ENCODE data around the gene TMEM201. TPM values are rescaled to one million over a fixed set of nuclear protein-coding genes. Genes with fewer than 3 reads are reported as not detected.
"Not testable (repeated sequence)": the region's sequence is repeated elsewhere in the genome, so short reads cannot be mapped to it uniquely, and the experiment has no call there.

The TMEM201 gene
- total and polyA plus RNA-seq, 7 experiments from 2014 or later: 1.0 to 18.5 (median 9.7) TPM

GRCh38 chr1:9624081-9624480, 35.4 kb downstream of the TMEM201 start:
- Mint-ChIP-seq H3K27me3 (peaks cover 0 to 25% (median 0%) of the 10 kb centered on the region in 5 donors), H3K27ac (peak overlapping the region in 6 of 9 donors; percentile 3 to 86 (median 28)), H3K9me3 (no peaks in the 10 kb centered on the region), H3K36me3 (peaks cover 0 to 4% (median 0%) of the 10 kb centered on the region in 5 donors), H3K4me1 (peaks cover 18 to 31% (median 21%) of the 10 kb centered on the region in 7 donors), H3K4me3 (peak overlapping the region in 8 of 10 donors; percentile 1 to 66 (median 26))
- no peaks in the 10 kb centered on the region for H3K9me3 ChIP-seq (ENCODE audit: control insufficient read depth in 2 of 3, low read length in 3 of 3)
- no peak overlapping the region for H3K27ac ChIP-seq (ENCODE audit: low read depth, low read length)
- no peak overlapping the region for H3K4me3 ChIP-seq (ENCODE audit: low read length)
- peaks cover 22 to 29% of the 10 kb centered on the region in 2 donors for H3K4me1 ChIP-seq (ENCODE audit: control insufficient read depth in 2 of 2, insufficient read depth in 2 of 2, low read length in 2 of 2)
- ChIA-PET POLR2A (interaction anchor here (0.6 to 9.6 kb wide), 3 partner anchors 20 to 101 kb away, joined by 3 to 320 read pairs (median 4); no protein-coding TSS in a partner anchor), CTCF (interaction anchor here (1.2 kb wide), 1 partner anchor 9 kb away, joined by 5 read pairs; no protein-coding TSS in a partner anchor)
- H3K27me3 ChIP-seq (ENCODE audit: control insufficient read depth in 2 of 2, insufficient read depth in 2 of 2, low read length in 2 of 2): no peaks in the 10 kb centered on the region
- no peak for ATAC-seq
- intact Hi-C loops (cut with micrococcal nuclease): no loop called here
- H3K36me3 ChIP-seq (ENCODE audit: control insufficient read depth in 2 of 3, insufficient read depth in 3 of 3, low read length in 3 of 3): no peaks in the 10 kb centered on the region
- DNase-seq: no peak

GRCh38 chr1:9625030-9625429, 36.3 kb downstream of the TMEM201 start:
- not testable (repeated sequence) for H3K27ac ChIP-seq (ENCODE audit: low read depth, low read length); H3K27ac Mint-ChIP-seq; ATAC-seq; H3K36me3 ChIP-seq (ENCODE audit: control insufficient read depth in 2 of 3, insufficient read depth in 3 of 3, low read length in 3 of 3); DNase-seq; H3K9me3 Mint-ChIP-seq; H3K9me3 ChIP-seq (ENCODE audit: control insufficient read depth in 2 of 3, low read length in 3 of 3); H3K27me3 ChIP-seq (ENCODE audit: control insufficient read depth in 2 of 2, insufficient read depth in 2 of 2, low read length in 2 of 2); H3K36me3 Mint-ChIP-seq; H3K4me3 ChIP-seq (ENCODE audit: low read length)
- Mint-ChIP-seq H3K27me3 (peaks cover 0 to 23% (median 0%) of the 10 kb centered on the region in 5 donors), H3K4me1 (peaks cover 18 to 33% (median 24%) of the 10 kb centered on the region in 7 donors), H3K4me3 (peak overlapping the region in 2 of 10 donors; percentile 32 to 68)
- CTCF ChIA-PET: interaction anchor here (1.1 to 3.7 kb wide), 2 partner anchors 78 to 244 kb away, joined by 3 to 37 read pairs; no protein-coding TSS in a partner anchor
- POLR2A ChIA-PET: interaction anchor here (0.7 to 10.3 kb wide), 4 partner anchors 28 to 1540 kb away, joined by 4 to 439 read pairs (median 165); partner anchors contain the start of gene PIK3CD
- peaks cover 22 to 29% of the 10 kb centered on the region in 2 donors for H3K4me1 ChIP-seq (ENCODE audit: control insufficient read depth in 2 of 2, insufficient read depth in 2 of 2, low read length in 2 of 2)
- intact Hi-C loops (cut with micrococcal nuclease): loop anchor here in 1 of 2 donors (5.0 kb wide), 1 partner anchor 407 kb away; the partner anchor contains the start of gene UBE4B

- intact Hi-C loops (cut with micrococcal nuclease): loop anchor here (2.0 to 5.0 kb wide), 2 partner anchors 37 to 406 kb away; partner anchors contain the start of genes TMEM201 (in 2 of the 2) and UBE4B (in 1 of the 2)
- H3K4me3 ChIP-seq (ENCODE audit: low read length): peak overlapping the region; percentile 64
- ATAC-seq (no peak), DNase-seq (peak in 2 of 9 donors; percentile 19 to 50)
- Mint-ChIP-seq H3K36me3 (peaks cover 3 to 18% (median 6%) of the 10 kb centered on the region in 5 donors), H3K27me3 (peaks cover 0 to 18% (median 0%) of the 10 kb centered on the region in 5 donors), H3K9me3 (peaks cover 0 to 1% (median 0%) of the 10 kb centered on the region in 11 donors), H3K4me1 (peaks cover 24 to 43% (median 32%) of the 10 kb centered on the region in 7 donors), H3K27ac (peak overlapping the region in 8 of 9 donors; percentile 44 to 98 (median 82)), H3K4me3 (peak overlapping the region; percentile 83 to 100 (median 98))
- CTCF ChIA-PET: interaction anchor here (0.5 to 6.6 kb wide), 15 partner anchors 10 to 242 kb away, joined by 3 to 112 read pairs (median 8); partner anchors contain the start of gene PIK3CD
- POLR2A ChIA-PET: interaction anchor here (0.6 to 10.3 kb wide), 10 partner anchors 9 to 228 kb away, joined by 3 to 439 read pairs (median 63); partner anchors contain the start of gene PIK3CD
- H3K9me3 ChIP-seq (ENCODE audit: control insufficient read depth in 2 of 3, low read length in 3 of 3): no peaks in the 10 kb centered on the region
- H3K4me1 ChIP-seq (ENCODE audit: control insufficient read depth in 2 of 2, insufficient read depth in 2 of 2, low read length in 2 of 2): peaks cover 22 to 29% of the 10 kb centered on the region in 2 donors
- H3K27ac ChIP-seq (ENCODE audit: low read depth, low read length): no peak overlapping the region
- no peaks in the 10 kb centered on the region for H3K36me3 ChIP-seq (ENCODE audit: control insufficient read depth in 2 of 3, insufficient read depth in 3 of 3, low read length in 3 of 3)
- no peaks in the 10 kb centered on the region for H3K27me3 ChIP-seq (ENCODE audit: control insufficient read depth in 2 of 2, insufficient read depth in 2 of 2, low read length in 2 of 2)
Measured at GRCh38 chr1:9626201-9626608, 37.5 kb downstream of the TMEM201 start.

GRCh38 chr1:9628541-9629444, 40.1 kb downstream of the TMEM201 start:
- no peaks in the 10 kb centered on the region for H3K36me3 ChIP-seq (ENCODE audit: control insufficient read depth in 2 of 3, insufficient read depth in 3 of 3, low read length in 3 of 3)
- no peaks in the 10 kb centered on the region for H3K9me3 ChIP-seq (ENCODE audit: control insufficient read depth in 2 of 3, low read length in 3 of 3)
- peaks cover 33 to 35% of the 10 kb centered on the region in 2 donors for H3K4me1 ChIP-seq (ENCODE audit: control insufficient read depth in 2 of 2, insufficient read depth in 2 of 2, low read length in 2 of 2)
- peak; percentile 34 to 80 (median 75) for DNase-seq
- peak overlapping the region; percentile 90 to 100 (median 98) for H3K4me3 Mint-ChIP-seq
- H3K9me3 Mint-ChIP-seq: peaks cover 0 to 1% (median 0%) of the 10 kb centered on the region in 11 donors
- H3K36me3 Mint-ChIP-seq: peaks cover 3 to 39% (median 11%) of the 10 kb centered on the region in 5 donors
- H3K27me3 Mint-ChIP-seq: peaks cover 0 to 9% (median 0%) of the 10 kb centered on the region in 5 donors
- peak; percentile 45 for ATAC-seq
- H3K4me1 Mint-ChIP-seq: peaks cover 38 to 67% (median 57%) of the 10 kb centered on the region in 7 donors
- peak overlapping the region; percentile 91 to 98 (median 96) for H3K27ac Mint-ChIP-seq
- CTCF ChIA-PET: interaction anchor here (0.5 to 6.6 kb wide), 25 partner anchors 9 to 282 kb away, joined by 3 to 112 read pairs (median 5); partner anchors contain the start of gene PIK3CD
- peak overlapping the region; percentile 64 for H3K4me3 ChIP-seq (ENCODE audit: low read length)
- intact Hi-C loops (cut with micrococcal nuclease): loop anchor here (1.0 to 5.0 kb wide), 5 partner anchors 61 to 404 kb away; partner anchors contain the start of gene UBE4B (in 2 of the 2)
- peak overlapping the region; percentile 87 for H3K27ac ChIP-seq (ENCODE audit: low read depth, low read length)
- H3K27me3 ChIP-seq (ENCODE audit: control insufficient read depth in 2 of 2, insufficient read depth in 2 of 2, low read length in 2 of 2): no peaks in the 10 kb centered on the region
- POLR2A ChIA-PET: interaction anchor here (0.5 to 10.3 kb wide), 27 partner anchors 12 to 487 kb away, joined by 3 to 439 read pairs (median 6); partner anchors contain the start of genes PIK3CD and TMEM201

- no peaks in the 10 kb centered on the region for H3K9me3 ChIP-seq (ENCODE audit: control insufficient read depth in 2 of 3, low read length in 3 of 3)
- ATAC-seq (peak; percentile 69), DNase-seq (peak; percentile 53 to 86 (median 83))
- Mint-ChIP-seq H3K4me3 (peak overlapping the region; percentile 90 to 100 (median 98)), H3K27ac (peak overlapping the region; percentile 85 to 98 (median 94)), H3K9me3 (peaks cover 0 to 1% (median 0%) of the 10 kb centered on the region in 11 donors), H3K27me3 (peaks cover 0 to 2% (median 0%) of the 10 kb centered on the region in 5 donors), H3K4me1 (peaks cover 46 to 72% (median 65%) of the 10 kb centered on the region in 7 donors), H3K36me3 (peaks cover 3 to 45% (median 14%) of the 10 kb centered on the region in 5 donors)
- no peaks in the 10 kb centered on the region for H3K36me3 ChIP-seq (ENCODE audit: control insufficient read depth in 2 of 3, insufficient read depth in 3 of 3, low read length in 3 of 3)
- ChIA-PET CTCF (interaction anchor here (0.9 to 6.6 kb wide), 18 partner anchors 8 to 281 kb away, joined by 3 to 112 read pairs (median 5); partner anchors contain the start of gene PIK3CD), POLR2A (interaction anchor here (0.6 to 10.3 kb wide), 23 partner anchors 13 to 197 kb away, joined by 3 to 439 read pairs (median 6); partner anchors contain the start of genes PIK3CD and TMEM201)
- no peaks in the 10 kb centered on the region for H3K27me3 ChIP-seq (ENCODE audit: control insufficient read depth in 2 of 2, insufficient read depth in 2 of 2, low read length in 2 of 2)
- H3K4me3 ChIP-seq (ENCODE audit: low read length): peak overlapping the region; percentile 64
- peak overlapping the region; percentile 87 for H3K27ac ChIP-seq (ENCODE audit: low read depth, low read length)
- H3K4me1 ChIP-seq (ENCODE audit: control insufficient read depth in 2 of 2, insufficient read depth in 2 of 2, low read length in 2 of 2): peaks cover 35 to 38% of the 10 kb centered on the region in 2 donors
- intact Hi-C loops (cut with micrococcal nuclease): loop anchor here (1.0 to 5.0 kb wide), 5 partner anchors 60 to 403 kb away; partner anchors contain the start of gene UBE4B (in 2 of the 2)
Measured at GRCh38 chr1:9629445-9630201, 40.9 kb downstream of the TMEM201 start.

All from naive thymus-derived CD4-positive, alpha-beta T cell (primary cell).